ENCODE measurements around the gene LACTB.

DNA sequence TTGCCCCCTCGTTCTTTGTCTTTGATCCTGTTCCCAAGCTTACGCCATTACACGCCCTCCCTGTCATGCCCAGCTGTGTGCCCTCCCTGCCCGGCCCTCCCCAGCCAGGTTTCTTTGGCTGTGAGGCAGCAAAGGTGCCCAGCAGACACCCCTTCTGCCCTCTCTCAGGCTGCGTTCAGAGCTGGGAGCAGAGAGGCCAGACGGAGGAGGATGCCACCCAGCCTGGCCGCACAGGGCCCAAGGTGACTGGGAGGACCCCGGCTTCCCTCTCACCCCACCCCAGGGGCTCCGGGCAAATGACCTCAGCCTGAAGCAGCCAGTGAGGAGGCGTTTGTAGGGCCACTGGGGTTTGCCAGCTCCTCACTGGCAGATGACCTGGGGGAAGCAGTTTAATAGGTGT lies 30.8 kb upstream of the LACTB start:
- TF ChIP-seq, protein P1, sequence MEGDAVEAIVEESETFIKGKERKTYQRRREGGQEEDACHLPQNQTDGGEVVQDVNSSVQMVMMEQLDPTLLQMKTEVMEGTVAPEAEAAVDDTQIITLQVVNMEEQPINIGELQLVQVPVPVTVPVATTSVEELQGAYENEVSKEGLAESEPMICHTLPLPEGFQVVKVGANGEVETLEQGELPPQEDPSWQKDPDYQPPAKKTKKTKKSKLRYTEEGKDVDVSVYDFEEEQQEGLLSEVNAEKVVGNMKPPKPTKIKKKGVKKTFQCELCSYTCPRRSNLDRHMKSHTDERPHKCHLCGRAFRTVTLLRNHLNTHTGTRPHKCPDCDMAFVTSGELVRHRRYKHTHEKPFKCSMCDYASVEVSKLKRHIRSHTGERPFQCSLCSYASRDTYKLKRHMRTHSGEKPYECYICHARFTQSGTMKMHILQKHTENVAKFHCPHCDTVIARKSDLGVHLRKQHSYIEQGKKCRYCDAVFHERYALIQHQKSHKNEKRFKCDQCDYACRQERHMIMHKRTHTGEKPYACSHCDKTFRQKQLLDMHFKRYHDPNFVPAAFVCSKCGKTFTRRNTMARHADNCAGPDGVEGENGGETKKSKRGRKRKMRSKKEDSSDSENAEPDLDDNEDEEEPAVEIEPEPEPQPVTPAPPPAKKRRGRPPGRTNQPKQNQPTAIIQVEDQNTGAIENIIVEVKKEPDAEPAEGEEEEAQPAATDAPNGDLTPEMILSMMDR (IDR thresholded peaks at IDR 0.05; ENCODE audit: poor library complexity, severe bottlenecking) = no peak
- TF ChIP-seq EZH2 (IDR thresholded peaks at IDR 0.05; ENCODE audit: borderline replicate concordance, insufficient read depth, low read length, poor library complexity, severe bottlenecking) (no peak), POLR2AphosphoS5 (IDR thresholded peaks at IDR 0.05) (no peak), EP300 (conservative IDR thresholded peaks at IDR 0.05; ENCODE audit: poor library complexity, severe bottlenecking) (no peak), TAF1 (IDR thresholded peaks at IDR 0.05; ENCODE audit: low read depth) (no peak)
